Astrocyte (in vitro differentiated cells and primary cell): ENCODE data around the gene MGAT3. TPM values are rescaled to one million over a fixed set of nuclear protein-coding genes. Genes with fewer than 3 reads are reported as not detected.
A peak's percentile ranks its signal among the peaks of the same experiment; 100 is the strongest.

Experiments used
- DNase-seq: peaks from one replicate; pipeline ENCODE4 v3.0.0-alpha.2; 2010; ENCODE audit warnings: low read depth
- FAIRE-seq: peaks from 2 replicates; lab custom pipeline; 2011; peaks lifted over from hg19 to GRCh38; lab: Jason Lieb, UNC
- H2AFZ ChIP-seq: 2 replicates; pipeline ENCODE4 v1.6.0; 2012; ENCODE audit warnings: low read depth, low read length, inconsistent platforms
- H3K27ac ChIP-seq: 2 replicates; pipeline ENCODE4 v1.5.1; 2011; ENCODE audit warnings: low read depth, low read length, inconsistent platforms
- H3K27me3 ChIP-seq: 2 replicates; pipeline ENCODE4 v1.6.0; 2011; ENCODE audit warnings: low read length, inconsistent platforms; ENCODE audit not compliant: insufficient read depth
- H3K36me3 ChIP-seq: 2 replicates; pipeline ENCODE4 v1.5.1; 2011; ENCODE audit warnings: low read length, inconsistent platforms; ENCODE audit not compliant: insufficient read depth
- H3K4me1 ChIP-seq: 2 replicates; pipeline ENCODE4 v1.5.1; 2011; ENCODE audit warnings: low read length, inconsistent platforms; ENCODE audit not compliant: insufficient read depth
- H3K4me2 ChIP-seq: 2 replicates; pipeline ENCODE4 v1.6.0; 2012; ENCODE audit warnings: low read length, inconsistent platforms
- H3K4me3 ChIP-seq: 2 replicates; pipeline ENCODE4 v1.5.1; 2011; ENCODE audit warnings: low read depth, mild to moderate bottlenecking, low read length, inconsistent platforms; ENCODE audit not compliant: insufficient read depth
- H3K79me2 ChIP-seq: 2 replicates; pipeline ENCODE4 v1.6.0; 2012; ENCODE audit warnings: mild to moderate bottlenecking, low read length, inconsistent platforms; ENCODE audit not compliant: insufficient read depth
- H3K9ac ChIP-seq: 2 replicates; pipeline ENCODE4 v1.6.0; 2012; ENCODE audit warnings: mild to moderate bottlenecking, low read length, inconsistent platforms
- H3K9me3 ChIP-seq: 2 replicates; pipeline ENCODE4 v1.5.1; 2012; ENCODE audit warnings: low read depth, mild to moderate bottlenecking, low read length, inconsistent platforms; ENCODE audit not compliant: insufficient read depth
- H4K20me1 ChIP-seq: 2 replicates; pipeline ENCODE4 v1.6.0; 2012; ENCODE audit warnings: low read length, inconsistent platforms; ENCODE audit not compliant: insufficient read depth
- H3K27ac Mint-ChIP-seq: one replicate; pipeline ENCODE4 v1.8.0; 2021; ENCODE audit warnings: mild to moderate bottlenecking, mixed read lengths; ENCODE audit not compliant: unreplicated experiment
- H3K27me3 Mint-ChIP-seq: one replicate; pipeline ENCODE4 v1.8.0; 2021; ENCODE audit warnings: low read depth, mixed read lengths; ENCODE audit not compliant: unreplicated experiment
- H3K36me3 Mint-ChIP-seq: one replicate; pipeline ENCODE4 v1.8.0; 2021; ENCODE audit warnings: low read depth, mixed read lengths; ENCODE audit not compliant: unreplicated experiment
- H3K4me1 Mint-ChIP-seq: one replicate; pipeline ENCODE4 v1.8.0; 2021; ENCODE audit warnings: low read depth, mixed read lengths; ENCODE audit not compliant: unreplicated experiment
- H3K4me3 Mint-ChIP-seq: one replicate; pipeline ENCODE4 v1.8.0; 2021; ENCODE audit warnings: mild to moderate bottlenecking, moderate library complexity, mixed read lengths; ENCODE audit not compliant: unreplicated experiment
- H3K9me3 Mint-ChIP-seq: one replicate; pipeline ENCODE4 v1.8.0; 2021; ENCODE audit warnings: mild to moderate bottlenecking, mixed read lengths; ENCODE audit not compliant: unreplicated experiment
- CTCF ChIP-seq: IDR thresholded peaks from 2 replicates; pipeline ENCODE4 v1.5.1; 2011; ENCODE audit warnings: low read depth, mild to moderate bottlenecking, inconsistent platforms, low read length, moderate library complexity; ENCODE audit not compliant: insufficient read depth
- EZH2 ChIP-seq: IDR thresholded peaks from 2 replicates; pipeline ENCODE4 v1.6.1; 2012; ENCODE audit warnings: mild to moderate bottlenecking, low read length, inconsistent platforms; ENCODE audit not compliant: insufficient read depth
- total RNA-seq: library from RNA; stranded (reverse); gene quantifications from 2 replicates; pipeline ENCODE4 v1.2.1, GENCODE V29; 2021

MGAT3 gene
- total RNA-seq, 1 donor from 2014 or later = 7.9 TPM

DNA sequence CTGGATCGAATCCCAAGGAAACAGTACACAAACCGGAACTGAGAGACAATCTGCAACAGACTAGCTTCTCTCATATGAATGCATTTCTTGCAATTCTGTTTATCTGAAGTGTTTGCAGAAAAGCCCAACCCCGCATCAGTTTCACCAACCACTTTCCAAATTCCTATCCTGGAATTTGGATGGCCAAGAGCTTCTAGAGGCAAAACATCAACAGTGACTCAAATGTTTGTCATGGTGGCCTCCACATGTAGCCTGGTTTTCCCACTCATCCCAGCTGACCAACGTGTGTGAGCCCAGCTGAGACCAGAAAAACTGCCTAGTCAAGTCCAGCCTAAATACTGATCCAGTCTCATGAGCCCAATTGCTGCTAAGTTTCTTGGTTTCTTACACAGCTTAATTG is 36.9 kb downstream of the MGAT3 start:
- no peak overlapping the region for H2AFZ ChIP-seq
- FAIRE-seq (peak; percentile 99), DNase-seq (peak; percentile 71)
- peak overlapping the region; percentile 54 for H3K4me2 ChIP-seq
- no peaks in the 10 kb centered on the region for H4K20me1 ChIP-seq
- H3K4me3 ChIP-seq = no peak overlapping the region
- Mint-ChIP-seq H3K27me3 (peaks cover 2% of the 10 kb centered on the region), H3K36me3 (peaks cover 4% of the 10 kb centered on the region), H3K4me3 (no peak overlapping the region), H3K27ac (no peak overlapping the region), H3K4me1 (peaks cover 5% of the 10 kb centered on the region), H3K9me3 (no peaks in the 10 kb centered on the region)
- H3K9ac ChIP-seq = no peak overlapping the region
- no peaks in the 10 kb centered on the region for H3K27me3 ChIP-seq
- no peaks in the 10 kb centered on the region for H3K9me3 ChIP-seq
- H3K36me3 ChIP-seq = no peaks in the 10 kb centered on the region
- no peaks in the 10 kb centered on the region for H3K79me2 ChIP-seq
- TF ChIP-seq EZH2 = no peak
- no peak for TF ChIP-seq CTCF
- peaks cover 14% of the 10 kb centered on the region for H3K4me1 ChIP-seq
- no peak overlapping the region for H3K27ac ChIP-seq

DNA sequence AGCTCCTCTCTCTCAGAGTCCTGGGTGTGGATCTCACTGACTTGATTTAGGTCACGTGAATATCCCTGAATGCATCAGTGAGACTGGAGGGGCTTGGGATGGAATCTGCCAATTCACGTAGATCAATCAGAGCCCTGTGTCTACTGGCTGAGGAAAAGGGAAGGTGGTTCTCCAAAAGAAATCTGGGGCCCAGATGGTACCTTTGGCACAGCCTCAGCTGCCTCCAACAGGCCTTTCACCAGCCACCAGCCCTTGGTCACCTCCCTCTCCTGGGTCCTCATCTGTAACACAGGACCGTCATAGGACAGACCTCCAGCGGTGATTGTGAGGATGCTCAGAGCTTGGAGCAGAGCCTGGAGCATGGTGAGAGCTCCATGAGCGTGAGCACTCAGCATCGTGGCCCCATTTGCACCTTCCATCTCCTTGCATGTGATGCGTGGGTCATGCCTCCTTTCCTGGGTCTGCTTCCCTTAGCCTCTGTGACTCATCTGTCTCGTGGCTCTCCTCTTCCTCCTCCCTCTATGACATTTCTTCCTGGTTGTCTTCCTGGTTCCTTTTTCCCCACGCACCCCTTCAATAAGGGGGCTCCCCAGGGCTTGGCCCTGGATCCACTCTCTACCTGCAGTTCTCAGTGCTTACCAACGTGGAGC is 37.8 kb downstream of the MGAT3 start:
- H3K27ac ChIP-seq = no peak overlapping the region
- no peak overlapping the region for H3K4me2 ChIP-seq
- Mint-ChIP-seq H3K4me3 (no peak overlapping the region), H3K36me3 (peaks cover 4% of the 10 kb centered on the region), H3K27ac (no peak overlapping the region), H3K4me1 (peaks cover 5% of the 10 kb centered on the region), H3K9me3 (no peaks in the 10 kb centered on the region), H3K27me3 (peaks cover 4% of the 10 kb centered on the region)
- no peak for FAIRE-seq
- TF ChIP-seq EZH2 (no peak), CTCF (no peak)
- no peaks in the 10 kb centered on the region for H4K20me1 ChIP-seq
- peaks cover 14% of the 10 kb centered on the region for H3K4me1 ChIP-seq
- H3K9me3 ChIP-seq = no peaks in the 10 kb centered on the region
- H3K79me2 ChIP-seq = no peaks in the 10 kb centered on the region
- H3K27me3 ChIP-seq = no peaks in the 10 kb centered on the region
- H3K9ac ChIP-seq = no peak overlapping the region
- H3K36me3 ChIP-seq = no peaks in the 10 kb centered on the region
- H3K4me3 ChIP-seq = no peak overlapping the region
- DNase-seq = no peak
- no peak overlapping the region for H2AFZ ChIP-seq

DNA sequence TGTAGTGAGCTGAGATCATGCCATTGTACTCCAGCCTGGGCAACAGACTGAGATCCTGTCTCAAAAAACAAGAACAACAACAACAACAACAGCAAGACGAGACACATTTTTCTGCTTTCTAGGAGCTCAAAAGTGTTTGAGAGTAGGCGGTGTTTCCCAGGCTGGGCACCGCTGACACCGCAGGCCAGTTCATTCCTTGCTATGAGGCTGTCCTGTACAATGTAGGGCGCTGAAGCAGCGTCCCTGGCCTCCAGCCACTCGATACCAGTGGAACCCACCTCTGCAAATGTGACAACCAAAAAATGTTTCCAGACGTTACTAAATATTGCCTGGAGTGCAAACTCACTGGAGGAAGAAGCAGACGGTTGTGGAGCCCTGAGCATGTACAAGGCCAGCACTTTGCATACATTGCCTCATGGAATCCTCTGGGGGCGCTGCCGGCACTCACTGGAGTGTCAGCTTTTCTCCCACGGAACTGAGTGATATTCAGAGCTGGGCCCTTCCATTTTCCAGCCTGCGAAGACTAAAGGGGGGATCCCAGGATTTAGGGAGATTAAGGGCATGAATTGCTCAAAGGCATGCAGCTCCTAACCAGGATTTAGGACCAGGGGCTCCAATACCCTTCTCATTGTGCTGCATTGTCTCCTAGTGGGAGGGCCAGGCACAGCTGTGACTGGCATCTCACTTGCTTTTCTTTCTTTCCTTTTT is 39.5 kb downstream of the MGAT3 start:
- DNase-seq = peak; percentile 27
- H3K36me3 Mint-ChIP-seq = no peaks in the 10 kb centered on the region
- no peak overlapping the region for H3K9ac ChIP-seq
- peaks cover 4% of the 10 kb centered on the region for H3K27me3 Mint-ChIP-seq
- TF ChIP-seq EZH2 = no peak
- TF ChIP-seq CTCF = peak; percentile 84
- H4K20me1 ChIP-seq = no peaks in the 10 kb centered on the region
- H3K36me3 ChIP-seq = no peaks in the 10 kb centered on the region
- H3K27ac Mint-ChIP-seq = no peak overlapping the region
- H3K9me3 Mint-ChIP-seq = no peaks in the 10 kb centered on the region
- H3K27ac ChIP-seq = no peak overlapping the region
- no peak overlapping the region for H3K4me3 Mint-ChIP-seq
- H3K4me1 ChIP-seq = peaks cover 17% of the 10 kb centered on the region
- no peak overlapping the region for H3K4me3 ChIP-seq
- no peaks in the 10 kb centered on the region for H3K9me3 ChIP-seq
- no peaks in the 10 kb centered on the region for H3K79me2 ChIP-seq
- H3K4me2 ChIP-seq = no peak overlapping the region
- peak overlapping the region; percentile 51 for H2AFZ ChIP-seq
- no peaks in the 10 kb centered on the region for H3K27me3 ChIP-seq
- H3K4me1 Mint-ChIP-seq = peaks cover 5% of the 10 kb centered on the region
- no peak for FAIRE-seq
